ENCODE measurements around the gene GLB1L3. TPM values are rescaled to one million over a fixed set of nuclear protein-coding genes. Genes with fewer than 3 reads are reported as not detected.
"Not testable (repeated sequence)": the region's sequence is repeated elsewhere in the genome, so short reads cannot be mapped to it uniquely, and the experiment has no call there.

Gene GLB1L3
- total RNA-seq, 6 experiments from 2014 or later: not detected

GRCh38 chr11:134317103-134317502 is 40.9 kb downstream of the GLB1L3 start:
- no peak overlapping the region for H3K4me3 ChIP-seq
- H3K27ac ChIP-seq: no peak overlapping the region
- no peaks in the 10 kb centered on the region for H3K4me1 ChIP-seq
- no peaks in the 10 kb centered on the region for H3K36me3 ChIP-seq
- DNase-seq: no peak
- WGBS (ENCODE audit: insufficient coverage, low coverage, low lambda C conversion rate, missing lambda C conversion rate): 72% methylated on average over 3 of the region's 3 CpGs
- no peak for ATAC-seq
- no peaks in the 10 kb centered on the region for H3K27me3 ChIP-seq
- no peaks in the 10 kb centered on the region for H3K9me3 ChIP-seq
- intact Hi-C loops (cut with DNase I): no loop called here
- TF ChIP-seq CTCF (IDR thresholded peaks at IDR 0.05) (no peak), POLR2A (IDR thresholded peaks at IDR 0.05) (no peak)

GRCh38 chr11:134321373-134321772 is 45.2 kb downstream of the GLB1L3 start:
- H3K4me1 ChIP-seq; ATAC-seq; intact Hi-C loops (cut with DNase I); H3K4me3 ChIP-seq; H3K36me3 ChIP-seq; DNase-seq; H3K27me3 ChIP-seq; H3K27ac ChIP-seq; H3K9me3 ChIP-seq: not testable (repeated sequence)
- WGBS (ENCODE audit: insufficient coverage, low coverage, low lambda C conversion rate, missing lambda C conversion rate): 85% methylated on average over 2 of the region's 2 CpGs

DNA sequence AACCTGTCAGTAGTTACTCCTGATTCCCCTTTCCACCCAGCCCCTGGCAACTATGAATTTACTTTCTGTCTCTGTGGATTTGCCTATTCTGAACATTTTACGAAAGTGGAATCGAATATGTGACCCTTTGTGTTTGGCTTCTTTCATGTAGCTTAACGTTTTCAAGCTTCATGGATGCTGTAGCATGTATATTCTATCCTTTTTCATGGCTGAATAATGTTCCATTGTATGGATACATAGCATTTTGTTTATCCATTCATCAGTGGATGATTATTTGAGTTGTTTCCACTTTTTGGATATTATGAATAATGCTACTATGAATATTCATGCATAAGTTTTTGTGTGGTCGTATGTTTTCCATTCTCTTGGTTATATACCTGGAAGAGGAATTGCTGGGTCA is 46.4 kb downstream of the GLB1L3 start:
- no peaks in the 10 kb centered on the region for H3K36me3 ChIP-seq
- no peaks in the 10 kb centered on the region for H3K4me1 ChIP-seq

GRCh38 chr11:134328433-134328832 is 52.3 kb downstream of the GLB1L3 start:
- no peak overlapping the region for H3K4me3 ChIP-seq
- WGBS (ENCODE audit: insufficient coverage, low coverage, low lambda C conversion rate, missing lambda C conversion rate): 79% methylated on average over 1 of the region's 1 CpG
- ATAC-seq (no peak), DNase-seq (no peak)
- no peaks in the 10 kb centered on the region for H3K27me3 ChIP-seq
- H3K9me3 ChIP-seq: no peaks in the 10 kb centered on the region
- no peak overlapping the region for H3K27ac ChIP-seq
- intact Hi-C loops (cut with DNase I): no loop called here
- no peaks in the 10 kb centered on the region for H3K36me3 ChIP-seq
- peaks cover 0 to 6% (median 3%) of the 10 kb centered on the region in 4 donors for H3K4me1 ChIP-seq
- TF ChIP-seq CTCF (IDR thresholded peaks at IDR 0.05): no peak

More for the DNA sequence above, 46.4 kb downstream of the GLB1L3 start:
- intact Hi-C loops (cut with DNase I): no loop called here
- no peaks in the 10 kb centered on the region for H3K27me3 ChIP-seq
- 67% methylated on average over 4 of the region's 4 CpGs for WGBS (ENCODE audit: insufficient coverage, low coverage, low lambda C conversion rate, missing lambda C conversion rate)
- ATAC-seq (no peak), DNase-seq (no peak)
- no peaks in the 10 kb centered on the region for H3K9me3 ChIP-seq
- H3K27ac ChIP-seq: no peak overlapping the region
- no peak overlapping the region for H3K4me3 ChIP-seq
- no peak for TF ChIP-seq CTCF (IDR thresholded peaks at IDR 0.05)
- no peak for TF ChIP-seq POLR2A (IDR thresholded peaks at IDR 0.05)

DNA sequence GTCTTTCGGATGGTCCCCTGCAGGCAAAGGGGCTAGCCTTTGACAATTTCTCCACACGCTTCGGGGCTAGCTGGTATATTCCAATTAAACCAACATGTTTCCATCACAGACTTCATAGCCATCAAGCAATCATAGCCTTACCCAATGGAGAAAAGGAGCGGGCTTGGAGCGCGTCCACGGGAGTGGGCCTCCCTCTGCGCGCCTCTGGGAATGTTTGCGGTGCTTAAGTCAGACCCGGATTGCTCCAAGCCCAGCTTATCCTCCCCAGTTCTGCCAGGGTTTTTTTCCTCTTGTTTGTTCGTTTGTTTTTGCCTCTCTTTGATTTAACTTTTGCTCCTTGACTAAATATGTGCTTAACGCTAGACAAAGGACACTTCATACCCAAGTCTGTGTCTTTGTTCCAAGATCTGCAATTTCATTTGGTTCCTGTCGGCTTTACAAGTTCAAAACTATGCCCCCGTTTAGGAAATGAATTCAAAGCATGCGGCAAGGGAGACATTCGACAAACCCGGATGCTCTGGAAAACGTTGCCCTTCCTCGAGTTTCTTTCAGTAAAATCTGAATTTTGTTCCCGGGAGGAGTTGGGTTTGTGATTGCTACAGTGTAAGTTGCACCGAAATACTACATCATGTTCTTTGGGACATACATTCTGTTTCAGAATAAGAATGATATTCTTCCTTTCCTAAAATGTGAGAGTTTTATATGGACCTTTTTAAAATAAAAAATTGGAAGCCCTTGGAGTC is 54.6 kb downstream of the GLB1L3 start:
- ATAC-seq (no peak), DNase-seq (no peak)
- Histone ChIP-seq H3K27me3 (no peaks in the 10 kb centered on the region), H3K9me3 (no peaks in the 10 kb centered on the region), H3K4me3 (peak overlapping the region in 2 of 3 donors; percentile 33 to 44), H3K36me3 (no peaks in the 10 kb centered on the region), H3K4me1 (peaks cover 0 to 6% (median 3%) of the 10 kb centered on the region in 4 donors), H3K27ac (no peak overlapping the region)
- TF ChIP-seq CTCF (IDR thresholded peaks at IDR 0.05): no peak
- TF ChIP-seq POLR2A (IDR thresholded peaks at IDR 0.05): no peak
- intact Hi-C loops (cut with DNase I): no loop called here
- WGBS (ENCODE audit: insufficient coverage, low coverage, low lambda C conversion rate, missing lambda C conversion rate): 39% methylated on average over 21 of the region's 22 CpGs

All from right lobe of liver (tissue), 6 donors.